CD4-positive, alpha-beta T cell treated with Interleukin-4 for 4 hours (primary cell): ENCODE measurements around the gene SMAD1.
A peak's percentile ranks its signal among the peaks of the same experiment; 100 is the strongest.
"Not testable (repeated sequence)": the region's sequence is repeated elsewhere in the genome, so short reads cannot be mapped to it uniquely, and the experiment has no call there.

Experiments used
- DNase-seq: peaks from one replicate; pipeline ENCODE4 v3.0.0-alpha.2; 2020

Gene SMAD1

DNA sequence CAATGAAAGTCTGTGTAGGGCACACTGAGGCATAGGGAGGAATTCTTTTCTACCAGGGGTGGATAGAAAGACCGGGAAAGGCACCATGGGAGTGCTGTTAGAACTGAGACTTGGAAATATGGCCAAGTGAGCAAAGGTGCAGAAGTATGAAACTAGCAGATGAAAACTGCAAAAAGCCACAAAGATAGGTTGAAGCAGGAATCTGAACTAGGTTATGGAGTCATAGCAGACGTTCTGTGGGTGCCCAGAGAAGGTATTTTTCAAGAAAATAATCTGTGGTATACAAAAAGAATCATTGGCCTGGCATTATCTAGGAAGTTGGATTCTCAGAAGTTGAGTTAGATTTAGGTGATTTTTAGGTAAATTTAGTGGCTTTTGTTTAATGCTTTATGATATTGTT, 48.5 kb downstream of the SMAD1 start:
- DNase-seq = no peak

DNA sequence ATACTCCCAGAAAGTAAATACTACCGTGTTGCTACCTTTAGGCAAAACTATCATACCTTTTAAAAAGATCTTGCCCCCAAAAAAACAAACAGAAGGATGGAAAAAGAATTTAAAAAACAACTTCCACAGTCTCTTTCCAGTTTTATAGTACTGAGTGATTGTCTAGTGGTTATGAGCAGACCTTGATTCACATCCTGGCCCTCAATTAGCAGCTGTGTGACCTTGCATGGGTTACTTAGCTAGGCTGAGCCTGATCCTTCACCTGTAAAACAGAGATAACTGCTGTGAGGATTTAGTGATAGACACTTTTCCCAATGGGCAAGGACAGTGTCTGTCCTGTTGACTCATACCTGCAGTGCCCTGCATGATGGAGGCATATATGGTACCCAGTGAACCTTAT, 49.0 kb downstream of the SMAD1 start:
- DNase-seq = no peak

DNA sequence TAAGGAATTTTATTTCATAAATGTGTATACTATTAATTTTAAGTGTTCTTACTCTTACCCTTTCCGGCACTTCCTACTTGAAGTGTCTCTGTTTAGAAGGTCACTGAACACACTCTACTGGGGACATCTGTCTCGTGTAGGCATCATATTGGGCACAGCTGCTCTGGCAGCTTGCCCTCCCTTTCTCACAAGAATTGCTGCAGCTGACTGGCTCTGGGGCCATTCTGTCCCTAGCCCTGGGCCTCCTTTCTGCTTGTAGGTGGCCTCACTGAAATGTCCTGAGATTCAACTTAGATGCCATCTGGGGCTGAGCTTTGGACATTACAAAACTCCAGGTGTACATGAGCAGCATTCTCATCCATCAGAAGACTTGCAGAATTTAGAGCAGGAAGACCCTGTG, 49.6 kb downstream of the SMAD1 start:
- DNase-seq = no peak

DNA sequence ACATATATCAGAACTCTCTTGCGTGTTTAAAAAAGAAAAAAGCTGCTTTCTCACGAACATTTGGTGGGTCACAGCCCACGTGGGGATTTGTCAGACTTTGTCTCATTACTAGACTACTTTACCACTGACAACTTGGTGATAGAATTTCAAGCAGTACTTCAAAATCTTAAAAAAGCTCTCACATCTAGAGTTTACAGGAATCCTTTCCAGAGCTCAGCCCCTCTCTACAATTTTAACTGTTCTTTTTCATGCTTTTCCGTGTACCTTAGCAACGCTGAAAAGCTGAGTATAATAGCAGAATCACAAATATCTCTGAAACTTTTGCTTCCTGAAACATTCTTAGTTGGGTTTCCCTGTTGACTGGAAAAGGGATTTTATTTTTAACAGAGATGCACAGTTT, 50.2 kb downstream of the SMAD1 start:
- DNase-seq = no peak

- DNase-seq = no peak
Measured at GRCh38 chr4:145533001-145533400, 51.3 kb downstream of the SMAD1 start.

DNA sequence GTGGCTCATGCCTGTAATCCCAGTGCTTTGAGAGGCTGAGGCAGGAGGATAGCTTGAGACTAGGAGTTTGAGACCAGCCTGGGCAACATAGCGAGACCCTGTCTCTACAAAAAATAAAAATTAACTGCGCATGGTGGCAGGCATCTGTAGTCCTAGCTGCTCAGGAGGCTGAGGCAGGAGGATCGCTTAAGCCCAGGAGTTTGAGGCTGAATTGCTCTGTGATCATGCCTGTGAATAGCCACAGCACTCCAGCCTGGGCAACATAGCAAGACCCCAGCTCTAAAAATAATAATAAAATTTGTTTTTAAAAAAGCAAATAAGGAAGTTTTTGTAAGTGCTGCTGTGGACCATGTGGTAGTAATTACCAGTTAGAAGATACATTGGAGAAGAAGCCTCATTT, 51.8 kb downstream of the SMAD1 start:
- DNase-seq = not testable (repeated sequence)

GRCh38 chr4:145533961-145534360, 52.3 kb downstream of the SMAD1 start:
- no peak for DNase-seq

GRCh38 chr4:145535202-145535601, 53.5 kb downstream of the SMAD1 start:
- DNase-seq = no peak

GRCh38 chr4:145536044-145536443, 54.4 kb downstream of the SMAD1 start:
- DNase-seq = no peak

- DNase-seq = no peak
Measured at GRCh38 chr4:145538596-145538995, 56.9 kb downstream of the SMAD1 start.

- no peak for DNase-seq
Measured at GRCh38 chr4:145539671-145540070, 58.0 kb downstream of the SMAD1 start.

DNA sequence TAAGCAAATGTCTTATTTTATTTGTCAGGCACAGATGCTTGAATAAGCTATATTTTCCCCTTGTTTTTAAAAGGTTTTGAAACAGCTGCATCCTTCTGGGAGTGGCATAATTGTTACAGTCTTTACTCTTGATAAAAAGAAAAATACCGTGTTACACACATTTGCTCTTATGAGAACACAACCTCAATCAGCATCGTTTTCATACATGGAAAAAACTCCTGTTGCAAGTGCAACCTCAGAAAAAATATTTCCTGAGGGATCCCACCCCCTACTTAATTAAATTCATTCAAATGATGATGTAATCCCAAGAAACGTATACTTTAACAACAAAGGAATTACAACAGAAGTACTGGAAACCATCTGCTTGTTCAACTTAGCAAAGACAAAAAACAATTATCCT, 58.6 kb downstream of the SMAD1 start:
- DNase-seq = no peak

DNA sequence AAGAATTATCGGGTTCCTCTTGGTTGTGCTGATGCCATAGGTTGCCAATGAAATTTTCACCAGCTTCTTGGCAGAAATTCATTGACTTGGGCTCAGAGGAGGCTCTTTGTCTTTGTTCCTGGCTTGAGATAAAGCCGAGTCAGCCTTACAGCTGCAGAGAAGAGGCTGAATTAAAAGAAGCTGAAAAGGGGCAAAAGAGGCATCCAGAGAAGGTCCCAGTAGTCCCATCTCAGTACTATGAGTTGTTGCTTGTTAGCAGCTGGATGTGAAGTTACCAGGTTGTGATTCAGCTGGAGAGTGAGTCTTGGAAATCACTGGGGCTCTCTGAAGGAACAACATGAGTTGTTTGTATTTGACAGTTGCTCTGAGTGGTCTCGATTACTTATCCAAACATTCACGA, 59.7 kb downstream of the SMAD1 start:
- DNase-seq = no peak

DNA sequence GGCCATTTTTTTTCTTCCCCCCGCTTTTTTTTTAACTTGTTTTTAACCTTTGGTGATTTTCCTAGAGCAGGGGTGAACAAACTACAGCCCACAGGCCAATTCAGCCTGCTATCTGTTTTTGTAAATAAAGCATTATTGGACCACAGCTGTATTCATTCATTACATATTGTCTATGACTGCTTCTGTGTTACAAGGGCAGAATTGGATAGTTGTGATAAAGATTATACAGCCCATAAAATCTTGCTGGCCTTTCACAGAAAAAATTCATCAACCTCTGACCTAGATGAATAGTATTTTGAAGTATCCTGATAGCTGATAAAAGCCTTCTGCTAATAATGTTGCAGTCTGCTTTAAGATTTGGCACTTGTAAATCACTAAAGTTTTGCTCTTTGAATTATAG, 63.4 kb downstream of the SMAD1 start:
- DNase-seq = no peak

DNA sequence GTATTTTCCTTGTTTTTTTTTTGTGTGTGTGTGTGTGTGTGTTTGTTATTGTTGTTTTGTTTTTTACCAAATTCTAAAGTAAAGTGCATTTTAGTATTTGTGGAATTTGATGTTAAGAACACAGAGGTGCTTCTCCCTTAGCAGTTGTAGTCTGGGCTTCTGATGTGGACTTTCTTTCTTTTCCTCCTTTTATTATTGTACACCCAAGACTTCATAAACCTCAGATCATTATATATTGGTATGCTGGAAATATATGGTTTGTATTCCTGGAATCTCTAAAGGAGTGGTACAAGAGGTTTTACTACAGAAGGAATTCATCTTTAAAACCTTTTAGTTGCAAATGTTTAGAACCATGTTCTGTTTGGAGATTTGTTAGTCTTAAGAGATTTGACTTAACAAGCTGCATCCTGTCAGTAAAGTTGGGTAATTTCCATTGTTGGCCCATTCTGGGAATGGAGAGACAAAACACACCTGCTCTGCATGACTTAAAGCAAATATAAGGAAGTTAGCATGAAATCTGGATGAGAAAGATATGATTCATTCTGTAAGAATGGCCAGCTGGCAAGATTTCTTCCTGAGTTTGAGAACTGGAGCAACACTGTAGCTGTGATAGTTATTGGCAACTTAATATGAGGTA, 64.0 kb downstream of the SMAD1 start:
- no peak for DNase-seq

DNA sequence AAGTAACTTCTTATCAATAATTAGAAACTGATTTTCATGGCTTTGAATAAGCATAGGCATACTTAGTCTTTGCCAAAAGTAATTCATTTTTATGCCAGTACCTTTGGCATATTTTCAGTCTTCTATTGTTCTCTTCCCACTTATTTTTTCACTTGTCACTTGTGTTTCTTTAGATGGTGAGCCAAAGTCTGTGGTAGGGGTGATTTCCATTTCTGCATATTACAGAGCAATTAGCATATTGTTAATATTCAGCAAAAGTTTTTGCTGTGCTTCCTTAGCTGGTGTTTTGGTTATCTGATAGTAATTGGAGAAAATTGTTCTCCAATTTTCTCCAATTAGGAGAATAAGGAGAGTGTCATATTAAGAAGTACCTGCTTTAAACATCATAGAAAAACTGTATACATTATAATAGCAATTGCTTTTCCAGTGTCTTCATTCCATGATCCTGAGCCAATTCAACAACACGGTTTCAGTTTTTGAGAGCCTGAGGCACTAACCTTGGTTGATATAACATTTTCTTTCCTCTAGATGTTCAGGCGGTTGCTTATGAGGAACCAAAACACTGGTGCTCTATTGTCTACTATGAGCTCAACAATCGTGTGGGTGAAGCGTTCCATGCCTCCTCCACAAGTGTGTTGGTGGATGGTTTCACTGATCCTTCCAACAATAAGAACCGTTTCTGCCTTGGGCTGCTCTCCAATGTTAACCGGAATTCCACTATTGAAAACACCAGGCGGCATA, 64.7 kb downstream of the SMAD1 start:
- DNase-seq = no peak

DNA sequence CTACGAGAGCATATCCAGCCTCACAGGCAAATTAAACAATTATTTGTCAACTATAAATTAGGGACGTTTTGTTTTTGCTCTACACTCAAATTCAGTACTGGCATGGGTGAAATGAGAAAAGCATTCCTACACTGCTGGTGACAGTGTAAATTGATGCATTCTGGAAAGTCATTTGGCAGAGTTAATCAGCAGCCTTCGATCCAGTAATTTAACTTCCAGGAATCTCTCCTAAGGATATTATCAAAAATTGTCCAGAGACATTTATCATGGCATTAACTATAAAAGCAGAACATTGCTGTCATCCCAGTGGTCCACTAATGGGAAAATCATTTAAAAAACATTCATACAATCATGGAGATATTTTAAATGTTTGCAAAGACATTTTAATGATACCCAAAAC, 70.0 kb downstream of the SMAD1 start:
- DNase-seq = no peak

- DNase-seq = no peak
Measured at GRCh38 chr4:145552181-145552822, 70.6 kb downstream of the SMAD1 start.

- no peak for DNase-seq
Measured at GRCh38 chr4:145553375-145553774, 71.7 kb downstream of the SMAD1 start.

GRCh38 chr4:145554691-145555090, 73.0 kb downstream of the SMAD1 start:
- no peak for DNase-seq

- DNase-seq = peak; percentile 39
Measured at GRCh38 chr4:145557720-145558119, 76.1 kb downstream of the SMAD1 start.

DNA sequence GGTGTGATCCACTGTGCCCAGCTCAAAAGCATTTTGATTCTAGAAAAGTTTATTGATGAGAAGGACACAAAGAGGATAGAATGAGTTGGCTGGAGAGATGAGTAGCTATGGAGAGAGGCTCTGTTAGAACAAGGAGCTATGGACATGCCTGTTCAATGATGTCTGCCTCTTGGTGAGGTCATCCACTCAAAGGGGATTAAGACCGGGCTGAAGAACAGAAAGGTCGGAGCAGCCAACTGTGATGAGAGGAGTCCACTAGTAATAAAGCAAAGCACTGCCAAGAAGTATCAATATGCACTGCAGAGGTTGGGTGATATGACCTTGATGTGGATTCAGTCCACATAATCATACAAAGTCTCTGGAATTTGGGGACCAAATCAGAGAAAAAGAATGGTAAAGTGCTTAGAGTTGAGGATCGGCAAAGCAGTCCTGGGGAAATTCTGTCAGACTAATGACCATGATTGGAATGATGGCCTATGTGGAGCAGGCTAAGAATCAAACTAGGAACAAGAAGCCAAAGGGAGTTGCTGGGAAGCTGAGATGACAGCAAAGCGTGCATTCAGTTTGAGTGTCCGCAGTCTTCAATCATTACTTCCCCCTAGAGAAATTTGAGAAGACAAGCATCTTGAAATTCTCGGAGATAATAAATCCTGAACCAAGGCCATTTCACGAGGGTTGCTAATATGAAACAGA, 81.8 kb downstream of the SMAD1 start:
- DNase-seq = no peak

- DNase-seq = no peak
Measured at GRCh38 chr4:145564540-145564939, 82.9 kb downstream of the SMAD1 start.

GRCh38 chr4:145565328-145565727, 83.7 kb downstream of the SMAD1 start:
- no peak for DNase-seq
